D721Med (cell line): ENCODE results near the gene VAV1.
"Not testable (repeated sequence)": the region's sequence is repeated elsewhere in the genome, so short reads cannot be mapped to it uniquely, and the experiment has no call there.

Experiments used
- DNase-seq: peaks from one replicate; pipeline ENCODE4 v3.0.0; 2011; ENCODE audit warnings: low spot score; ENCODE audit not compliant: insufficient read length
- FAIRE-seq: peaks from 2 replicates; lab custom pipeline; 2011; peaks lifted over from hg19 to GRCh38; lab: Jason Lieb, UNC
- TF ChIP-seq, protein P1 (sequence below): IDR thresholded peaks from 2 replicates; pipeline ENCODE4 v1.5.1; 2012; ENCODE audit warnings: mild to moderate bottlenecking, control low read depth; ENCODE audit not compliant: insufficient read depth; ENCODE audit errors: missing control alignments

VAV1 gene

DNA sequence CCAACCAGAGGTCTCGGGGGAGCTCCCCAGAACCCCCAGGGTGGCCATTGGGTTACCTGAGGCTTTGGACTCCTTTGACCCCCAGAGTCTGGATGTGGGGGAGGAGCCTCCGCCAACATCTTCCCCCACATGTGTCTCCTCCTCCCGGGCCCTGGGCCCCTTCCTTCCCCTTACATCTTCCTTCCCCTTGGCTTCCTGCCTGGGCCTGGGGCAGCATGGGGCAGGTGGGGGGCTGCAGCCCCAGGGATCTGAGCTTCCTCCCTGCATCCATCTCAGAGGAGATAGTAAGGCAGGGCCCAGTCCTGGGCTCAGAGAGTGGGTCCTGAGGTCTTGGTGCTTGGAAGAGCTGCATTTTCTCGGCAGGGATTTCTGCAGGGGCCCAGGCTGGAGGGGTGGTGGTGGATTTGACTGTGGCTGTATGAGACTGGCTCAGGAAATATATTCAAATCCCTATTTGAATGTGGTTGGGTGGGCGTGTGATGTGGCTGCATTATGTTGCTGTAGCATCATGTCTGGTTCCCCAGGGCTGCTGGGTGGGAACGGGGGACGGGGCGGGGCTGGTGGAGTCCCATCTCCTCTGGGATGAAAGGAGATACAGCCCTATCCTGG lies 919 bp downstream of the VAV1 start:
- no peak for FAIRE-seq
- TF ChIP-seq, protein P1, sequence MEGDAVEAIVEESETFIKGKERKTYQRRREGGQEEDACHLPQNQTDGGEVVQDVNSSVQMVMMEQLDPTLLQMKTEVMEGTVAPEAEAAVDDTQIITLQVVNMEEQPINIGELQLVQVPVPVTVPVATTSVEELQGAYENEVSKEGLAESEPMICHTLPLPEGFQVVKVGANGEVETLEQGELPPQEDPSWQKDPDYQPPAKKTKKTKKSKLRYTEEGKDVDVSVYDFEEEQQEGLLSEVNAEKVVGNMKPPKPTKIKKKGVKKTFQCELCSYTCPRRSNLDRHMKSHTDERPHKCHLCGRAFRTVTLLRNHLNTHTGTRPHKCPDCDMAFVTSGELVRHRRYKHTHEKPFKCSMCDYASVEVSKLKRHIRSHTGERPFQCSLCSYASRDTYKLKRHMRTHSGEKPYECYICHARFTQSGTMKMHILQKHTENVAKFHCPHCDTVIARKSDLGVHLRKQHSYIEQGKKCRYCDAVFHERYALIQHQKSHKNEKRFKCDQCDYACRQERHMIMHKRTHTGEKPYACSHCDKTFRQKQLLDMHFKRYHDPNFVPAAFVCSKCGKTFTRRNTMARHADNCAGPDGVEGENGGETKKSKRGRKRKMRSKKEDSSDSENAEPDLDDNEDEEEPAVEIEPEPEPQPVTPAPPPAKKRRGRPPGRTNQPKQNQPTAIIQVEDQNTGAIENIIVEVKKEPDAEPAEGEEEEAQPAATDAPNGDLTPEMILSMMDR: no peak
- no peak for DNase-seq

DNA sequence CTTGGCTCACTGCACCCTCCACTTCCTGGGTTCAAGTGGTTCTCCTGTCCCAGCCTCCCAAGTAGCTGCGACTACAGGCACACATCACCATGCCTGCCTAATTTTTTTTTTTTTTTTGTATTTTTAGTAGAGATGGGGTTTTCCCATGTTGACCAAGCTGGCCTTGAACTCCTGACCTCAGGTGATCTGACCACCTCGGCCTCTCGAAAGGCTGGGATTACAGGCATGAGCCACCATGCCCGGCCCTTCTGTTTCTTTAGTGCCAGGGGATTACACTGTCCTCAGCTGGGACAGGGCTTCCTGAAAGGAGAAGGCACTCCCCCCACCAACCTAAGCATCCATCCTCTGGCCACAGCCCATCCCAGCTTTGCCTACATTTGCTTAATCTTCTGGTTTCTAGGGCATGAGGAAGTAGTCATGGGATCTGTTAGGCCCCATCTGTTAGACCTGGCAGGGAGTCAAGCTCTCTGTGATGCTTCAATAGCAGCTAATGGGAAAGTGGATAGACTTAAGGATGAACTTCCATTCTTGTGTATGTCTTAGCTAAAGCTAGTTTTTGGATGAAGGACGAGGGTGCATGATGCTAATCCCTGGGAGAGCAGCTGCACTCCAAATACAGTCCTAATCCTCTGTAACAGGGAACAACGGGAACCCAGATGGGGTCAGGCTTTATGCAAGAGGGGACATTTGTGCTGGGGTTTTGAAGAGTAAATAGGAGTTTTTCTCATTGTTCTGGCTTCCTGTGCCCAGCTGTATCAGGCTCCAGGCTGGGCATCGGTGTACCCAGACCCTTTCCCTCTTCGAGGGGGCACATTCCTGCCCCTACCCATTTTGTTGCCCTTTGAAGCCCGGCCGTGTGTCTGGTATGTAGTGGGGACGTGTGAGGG lies 2.6 kb downstream of the VAV1 start:
- FAIRE-seq: no peak
- DNase-seq: no peak
- TF ChIP-seq, protein P1: no peak

DNA sequence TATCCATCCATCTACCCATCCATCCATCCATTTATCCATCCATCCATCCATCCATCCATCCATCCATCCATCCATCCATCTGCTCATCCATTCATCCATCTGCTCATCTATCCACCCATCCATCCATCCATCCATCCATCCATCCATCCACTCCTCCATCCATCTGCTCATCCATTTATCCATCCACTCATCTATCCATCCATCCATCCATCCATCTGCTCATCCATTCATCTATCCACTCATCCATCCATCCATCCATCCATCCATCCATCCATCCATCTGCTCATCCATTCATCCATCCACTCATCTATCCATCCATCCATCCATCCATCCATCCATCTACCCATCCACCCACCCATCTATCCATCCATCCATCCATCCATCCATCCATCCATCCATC lies 3.5 kb downstream of the VAV1 start:
- FAIRE-seq, DNase-seq: not testable (repeated sequence)

DNA sequence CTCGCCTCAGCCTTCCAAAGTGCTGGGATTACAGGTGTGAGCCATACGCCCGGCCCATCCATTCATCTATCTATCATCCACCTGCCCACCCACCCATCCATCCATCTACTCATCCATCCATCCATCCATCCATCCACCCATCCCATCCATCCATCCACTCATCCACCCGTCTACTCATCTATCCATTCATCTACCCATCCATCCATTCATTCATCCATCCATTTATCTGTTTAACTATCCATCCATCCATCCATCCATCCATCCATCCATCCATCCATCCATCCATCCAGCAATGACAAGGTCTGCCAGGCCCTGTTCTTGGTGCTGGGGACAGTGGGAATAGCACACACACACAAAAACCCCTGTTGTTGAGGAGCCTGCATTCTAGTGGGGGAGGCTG lies 4.5 kb downstream of the VAV1 start:
- no peak for FAIRE-seq
- TF ChIP-seq, protein P1: no peak
- no peak for DNase-seq

DNA sequence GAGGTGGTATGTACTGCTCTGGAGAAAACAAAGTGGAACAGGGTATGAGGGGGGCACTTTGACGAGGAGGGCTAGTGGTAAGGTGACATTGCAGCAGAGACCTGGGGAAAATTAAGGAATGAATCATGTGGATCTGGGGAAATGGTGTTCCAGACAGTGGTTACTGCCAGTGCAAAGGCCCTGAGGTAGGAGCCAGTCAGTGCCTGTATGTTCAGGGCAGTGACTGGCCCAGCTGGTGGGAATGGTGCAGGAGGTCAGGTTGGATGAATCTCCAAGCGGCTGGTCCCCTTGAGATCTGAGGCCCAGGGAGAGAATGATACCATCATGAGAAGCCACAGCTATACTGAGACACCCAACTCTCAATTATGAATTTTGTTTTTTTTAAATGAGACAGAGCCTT lies 4.9 kb downstream of the VAV1 start:
- DNase-seq: no peak
- TF ChIP-seq, protein P1: no peak
- no peak for FAIRE-seq

DNA sequence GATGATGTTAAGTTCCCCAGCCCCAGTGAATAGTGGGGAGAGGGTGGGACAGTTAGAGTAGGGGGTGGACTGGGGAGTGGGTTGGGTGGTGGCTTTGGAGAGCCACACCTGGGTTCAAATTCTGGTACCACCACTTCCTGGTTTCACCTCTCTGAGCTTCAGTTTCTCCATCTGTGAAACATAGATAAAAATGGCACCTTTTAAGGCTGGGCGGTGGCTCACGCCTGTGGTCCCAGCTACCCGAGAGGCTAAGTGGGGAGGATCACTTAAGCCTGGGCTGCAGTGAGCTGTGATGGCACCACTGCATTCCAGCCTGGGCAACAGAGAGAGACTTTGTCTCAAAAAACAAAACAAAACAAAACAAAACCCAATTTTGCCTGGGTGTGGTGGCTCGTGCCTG lies 5.9 kb downstream of the VAV1 start:
- no peak for DNase-seq
- FAIRE-seq: no peak
- TF ChIP-seq, protein P1: no peak

DNA sequence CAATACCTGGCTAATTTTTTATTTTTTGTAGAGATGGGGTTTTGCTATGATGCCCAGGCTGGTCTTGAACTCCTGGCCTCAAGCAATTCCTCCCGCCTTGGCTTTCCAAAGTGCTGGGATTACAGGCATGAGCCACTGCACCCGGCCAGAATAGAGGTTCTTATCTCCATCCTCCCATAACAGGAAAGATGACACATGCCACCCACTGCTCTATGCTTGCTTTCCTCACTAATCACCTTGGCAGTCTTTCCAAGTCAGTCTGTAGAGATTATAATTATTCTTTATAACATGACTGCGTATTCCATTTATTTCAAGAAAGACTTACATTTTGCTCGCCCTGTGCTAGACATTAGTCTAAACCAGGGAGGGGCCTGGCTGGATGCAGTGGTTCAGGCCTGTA lies 6.7 kb downstream of the VAV1 start:
- FAIRE-seq: no peak
- no peak for DNase-seq
- TF ChIP-seq, protein P1: no peak
